ENCODE data around the gene FAM131C.
"Not testable (repeated sequence)": the region's sequence is repeated elsewhere in the genome, so short reads cannot be mapped to it uniquely, and the experiment has no call there.

Gene FAM131C

GRCh38 chr1:16076865-16077238 is 3.4 kb upstream of the FAM131C start:
- peak; percentile 67 for DNase-seq (ENCODE audit: low read depth, low spot score)

GRCh38 chr1:16076031-16076864 is 2.8 kb upstream of the FAM131C start:
- DNase-seq (ENCODE audit: low read depth, low spot score), result peak; percentile 89

GRCh38 chr1:16075337-16076030 is 2.0 kb upstream of the FAM131C start:
- peak; percentile 78 for DNase-seq (ENCODE audit: low read depth, low spot score)

- no peak for DNase-seq (ENCODE audit: low read depth, low spot score)
Observed at GRCh38 chr1:16074217-16074616, 766 bp upstream of the FAM131C start.

GRCh38 chr1:16072616-16073484 is 601 bp downstream of the FAM131C start:
- DNase-seq (ENCODE audit: low read depth, low spot score), result peak; percentile 28

- no peak for DNase-seq (ENCODE audit: low read depth, low spot score)
Observed at GRCh38 chr1:16072095-16072494, 1.4 kb downstream of the FAM131C start.

GRCh38 chr1:16071614-16072013 is 1.8 kb downstream of the FAM131C start:
- no peak for DNase-seq (ENCODE audit: low read depth, low spot score)

- DNase-seq (ENCODE audit: low read depth, low spot score), result no peak
Observed at GRCh38 chr1:16070640-16071355, 2.7 kb downstream of the FAM131C start.

- peak; percentile 72 for DNase-seq (ENCODE audit: low read depth, low spot score)
Observed at GRCh38 chr1:16068356-16069270, 4.8 kb downstream of the FAM131C start.

GRCh38 chr1:16067933-16068332 is 5.5 kb downstream of the FAM131C start:
- no peak for DNase-seq (ENCODE audit: low read depth, low spot score)

- peak; percentile 52 for DNase-seq (ENCODE audit: low read depth, low spot score)
Observed at GRCh38 chr1:16067127-16067768, 6.2 kb downstream of the FAM131C start.

GRCh38 chr1:16066245-16066644 is 7.2 kb downstream of the FAM131C start:
- no peak for DNase-seq (ENCODE audit: low read depth, low spot score)

- DNase-seq (ENCODE audit: low read depth, low spot score), result no peak
Observed at GRCh38 chr1:16065269-16065576, 8.2 kb downstream of the FAM131C start.

- no peak for DNase-seq (ENCODE audit: low read depth, low spot score)
Observed at GRCh38 chr1:16064536-16065268, 8.7 kb downstream of the FAM131C start.

GRCh38 chr1:16063921-16064320 is 9.5 kb downstream of the FAM131C start:
- DNase-seq (ENCODE audit: low read depth, low spot score), result no peak

- no peak for DNase-seq (ENCODE audit: low read depth, low spot score)
Observed at GRCh38 chr1:16063226-16063829, 10.1 kb downstream of the FAM131C start.

- DNase-seq (ENCODE audit: low read depth, low spot score), result not testable (repeated sequence)
Observed at GRCh38 chr1:16062687-16063075, 10.8 kb downstream of the FAM131C start.

- not testable (repeated sequence) for DNase-seq (ENCODE audit: low read depth, low spot score)
Observed at GRCh38 chr1:16061989-16062686, 11.3 kb downstream of the FAM131C start.
